Erythroblast (primary cell): ENCODE data around the gene ZBTB34.

Experiments
- GATA1 ChIP-seq: IDR thresholded peaks from 2 replicates; pipeline ENCODE4 v1.6.1; 2011; ENCODE audit warnings: low read depth, mild to moderate bottlenecking, control low read depth, low read length, moderate library complexity
- POLR2A ChIP-seq: IDR thresholded peaks from 2 replicates; pipeline ENCODE4 v1.6.1; 2011; ENCODE audit warnings: mild to moderate bottlenecking, low read length

- TF ChIP-seq POLR2A = no peak
- TF ChIP-seq GATA1 = no peak
Observed at GRCh38 chr9:126862104-126862761, 1.8 kb downstream of the ZBTB34 start.
